CD4-positive, alpha-beta T cell treated with Interleukin-12 subunit alpha and Interleukin-12 subunit beta, for 1 hour (primary cell): ENCODE data around the gene OR4C6.

Experiments used
- DNase-seq: peaks from one replicate; pipeline ENCODE4 v3.0.0-alpha.2; 2020

The OR4C6 gene

DNA sequence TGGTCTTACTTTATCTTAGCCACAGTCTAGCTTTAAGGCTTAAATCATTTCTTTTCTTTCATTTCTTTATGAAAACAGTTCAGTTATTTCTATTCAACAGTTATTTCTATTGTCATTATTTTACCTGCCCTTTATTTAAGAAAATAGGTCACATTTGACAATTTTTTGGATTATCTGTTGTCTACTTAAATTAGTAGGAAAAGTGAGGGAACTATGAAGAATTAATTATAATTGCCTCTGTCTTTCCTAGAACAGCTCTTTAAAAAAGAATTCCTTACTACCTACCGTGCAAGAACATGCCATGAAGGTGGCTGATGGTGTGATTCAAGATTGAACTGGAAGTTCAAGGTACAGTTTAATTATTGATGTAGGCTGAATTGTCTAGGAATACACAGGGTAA lies at the start of gene OR4C6:
OR4C6 (plus strand) TSS at position 301 of the 400 bp plus-strand sequence. CDS start 2,966 bp downstream, outside the sequence.
- no peak for DNase-seq

DNA sequence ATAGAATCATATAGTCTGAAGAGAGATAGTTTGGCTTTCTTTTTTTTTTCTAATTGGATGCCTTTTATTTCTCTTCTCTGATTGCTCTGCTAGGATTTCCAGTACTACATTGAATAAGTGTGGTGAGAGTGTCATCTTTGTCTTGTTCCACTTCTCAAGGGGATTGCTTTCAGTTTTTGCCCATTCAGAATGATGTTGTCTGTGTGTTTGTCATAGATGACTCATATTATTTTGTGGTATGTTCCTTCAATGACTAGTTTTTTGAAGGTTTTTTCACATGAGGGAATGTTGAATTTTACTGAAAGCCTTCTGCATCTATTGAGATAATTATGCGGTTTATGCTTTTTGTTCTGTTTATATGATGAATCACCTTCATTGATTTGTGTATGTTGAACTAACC lies 37.5 kb upstream of the OR4C6 start:
- no peak for DNase-seq

DNA sequence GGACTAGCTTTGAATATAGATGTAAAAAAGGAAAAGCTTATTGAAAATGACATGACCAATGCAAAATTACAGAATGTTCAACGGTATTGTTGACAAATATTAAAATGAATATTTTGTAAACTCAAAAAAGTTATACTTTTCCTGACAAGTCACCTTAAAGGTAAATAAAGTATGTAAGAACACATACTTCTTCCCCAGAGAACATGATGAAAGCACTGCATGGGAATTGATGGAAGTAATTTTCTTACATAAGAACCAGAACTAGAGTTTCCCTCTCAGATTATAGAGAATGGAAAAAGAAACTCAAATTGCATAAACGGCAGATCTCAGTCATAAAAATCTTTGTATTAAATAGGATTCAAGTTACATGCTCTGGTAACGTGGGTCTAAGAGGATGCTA lies 27.2 kb upstream of the OR4C6 start, which contains the start of gene OR4P4:
OR4P4 (plus strand) TSS at position 301 of the 400 bp plus-strand sequence.
- DNase-seq = no peak

DNA sequence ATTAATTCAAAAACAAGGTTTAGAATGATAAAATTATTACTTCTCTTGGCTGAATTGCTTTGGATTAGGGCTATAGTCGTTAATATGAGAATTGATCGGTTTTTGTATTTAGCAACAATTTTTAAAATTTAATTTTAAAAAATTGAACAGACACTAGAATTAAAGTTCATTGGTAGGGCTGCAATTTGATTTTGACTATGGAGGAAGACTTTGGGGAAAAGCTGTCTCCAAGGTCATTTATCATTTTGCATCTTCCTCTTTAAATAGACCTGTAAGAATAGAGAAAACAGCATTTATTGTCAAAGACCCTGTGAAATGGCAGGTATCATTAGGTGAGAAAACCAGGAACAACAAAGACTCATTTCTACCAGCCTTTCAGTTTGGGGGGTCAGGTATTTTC lies 14.0 kb upstream of the OR4C6 start, which contains the start of gene OR4S2:
OR4S2 (plus strand) TSS at position 301 of the 400 bp plus-strand sequence. CDS start 2,577 bp downstream, outside the sequence.
- DNase-seq = no peak

DNA sequence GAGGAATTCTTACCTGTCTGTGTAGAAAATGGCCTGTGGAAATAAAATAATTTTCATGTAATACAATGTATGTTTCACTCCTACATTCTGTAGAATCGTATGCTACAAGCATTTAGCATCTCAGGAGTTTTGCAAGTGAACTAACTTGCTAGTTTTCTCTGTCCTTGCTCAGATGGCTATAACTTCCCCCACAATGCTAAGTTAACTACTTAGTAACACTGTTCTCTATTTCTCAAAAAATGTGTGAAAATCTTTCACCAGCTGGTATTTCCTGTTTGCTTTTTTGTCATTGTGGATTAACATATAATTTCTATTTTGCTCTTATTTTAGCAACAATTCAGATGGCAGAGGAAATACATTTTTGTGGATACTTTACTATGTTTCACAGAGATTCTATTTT lies 9.4 kb upstream of the OR4C6 start:
- no peak for DNase-seq

DNA sequence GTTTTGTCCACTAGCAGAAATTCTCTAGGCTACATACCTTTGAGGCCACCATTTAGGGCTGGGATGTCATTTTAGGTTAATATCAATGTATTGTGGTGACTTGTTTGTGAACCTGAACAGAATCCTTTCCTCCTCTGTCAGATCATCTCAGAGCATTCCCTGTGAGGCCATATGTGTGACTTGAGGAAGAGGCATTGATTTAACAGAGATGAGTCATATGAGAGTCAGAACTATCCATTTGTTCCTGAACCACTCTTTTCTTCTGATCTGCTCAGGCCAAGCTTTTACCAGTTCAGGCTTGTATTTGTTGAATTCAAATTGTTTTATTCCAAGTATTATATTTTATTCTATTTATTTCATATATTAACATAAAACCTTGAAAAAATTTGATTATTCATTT lies 6.9 kb upstream of the OR4C6 start:
- DNase-seq = no peak

DNA sequence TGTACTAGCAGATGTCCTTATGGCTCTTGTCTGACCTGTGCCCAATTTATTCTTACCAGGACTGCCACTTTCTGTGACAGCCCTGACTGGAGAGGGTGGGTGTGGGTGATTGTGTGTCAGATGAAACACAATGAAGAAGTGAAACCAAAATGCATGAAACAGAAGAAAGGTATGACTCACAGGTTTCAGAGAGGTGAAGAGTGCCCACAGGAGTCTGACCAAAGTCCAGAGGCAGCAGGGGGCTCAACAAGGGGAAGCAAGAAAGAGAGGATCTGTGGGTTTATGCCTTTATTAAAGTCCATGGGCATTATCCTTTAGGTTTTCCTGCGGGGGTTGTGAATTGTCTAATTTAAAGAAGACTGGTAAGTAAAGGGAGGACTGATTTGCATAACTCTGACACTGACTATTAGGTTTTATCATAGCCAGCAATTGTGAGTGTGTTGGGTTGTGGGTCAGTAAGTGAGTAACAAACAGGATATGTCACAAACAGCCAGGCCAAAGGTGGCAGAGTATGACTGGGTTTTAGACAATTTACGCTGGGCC lies 3.9 kb upstream of the OR4C6 start:
- no peak for DNase-seq

DNA sequence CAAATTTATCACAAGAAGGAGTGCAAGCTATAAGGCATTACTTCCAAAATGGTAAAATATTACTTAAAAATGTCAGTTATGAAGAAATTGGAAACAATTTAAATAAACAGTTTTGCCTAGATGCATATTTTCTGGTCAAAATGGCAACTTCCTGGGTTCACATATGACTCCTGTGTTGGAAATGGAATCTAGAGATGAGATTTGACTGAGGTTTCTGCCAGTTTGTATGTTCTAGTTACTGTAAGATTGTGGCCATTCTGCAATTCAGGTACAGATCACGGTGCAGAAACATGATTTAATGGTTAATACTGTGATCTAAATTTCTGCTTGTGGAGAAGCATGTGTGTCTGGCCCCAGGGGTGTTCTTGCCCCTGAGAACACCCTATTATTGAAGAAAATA lies 3.4 kb upstream of the OR4C6 start:
- DNase-seq = no peak

DNA sequence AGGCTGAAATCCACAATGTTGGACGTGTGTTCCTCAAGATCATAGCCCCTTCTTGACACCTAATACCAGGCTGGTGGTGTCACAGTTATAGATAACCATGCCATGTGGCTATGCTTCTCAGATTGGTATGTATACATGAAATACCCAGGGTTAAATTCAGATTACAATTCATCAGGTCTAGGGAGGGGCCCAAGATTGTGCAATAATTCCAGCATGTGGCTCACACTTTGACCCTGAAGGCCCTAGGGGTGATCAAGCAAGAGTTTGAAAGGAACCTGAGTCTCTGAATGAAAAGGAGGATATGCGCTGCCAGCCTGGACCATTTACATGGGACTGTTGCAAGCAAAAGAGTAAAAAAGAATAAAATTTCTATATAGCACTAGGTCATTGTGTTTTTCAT lies 7.4 kb downstream of the OR4C6 start:
- no peak for DNase-seq

DNA sequence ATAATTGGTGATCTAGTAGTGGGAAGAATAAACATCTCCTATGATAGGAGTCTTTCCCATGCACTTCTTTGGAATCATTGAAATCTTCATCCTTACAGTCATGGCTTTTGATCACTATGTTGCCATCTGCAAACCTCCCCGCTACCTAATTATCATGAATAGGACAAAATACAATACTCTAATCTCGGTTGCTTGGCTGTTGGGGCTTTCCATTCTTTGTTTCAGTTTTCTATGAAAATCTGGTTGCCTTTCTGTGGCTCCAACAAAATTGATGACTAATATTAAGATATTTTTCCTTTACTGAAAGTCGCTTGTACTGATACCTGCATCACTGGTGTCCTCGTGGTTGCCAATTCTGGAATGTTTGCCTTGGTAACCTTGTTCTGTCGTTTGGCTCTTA lies 11.9 kb downstream of the OR4C6 start:
- no peak for DNase-seq

DNA sequence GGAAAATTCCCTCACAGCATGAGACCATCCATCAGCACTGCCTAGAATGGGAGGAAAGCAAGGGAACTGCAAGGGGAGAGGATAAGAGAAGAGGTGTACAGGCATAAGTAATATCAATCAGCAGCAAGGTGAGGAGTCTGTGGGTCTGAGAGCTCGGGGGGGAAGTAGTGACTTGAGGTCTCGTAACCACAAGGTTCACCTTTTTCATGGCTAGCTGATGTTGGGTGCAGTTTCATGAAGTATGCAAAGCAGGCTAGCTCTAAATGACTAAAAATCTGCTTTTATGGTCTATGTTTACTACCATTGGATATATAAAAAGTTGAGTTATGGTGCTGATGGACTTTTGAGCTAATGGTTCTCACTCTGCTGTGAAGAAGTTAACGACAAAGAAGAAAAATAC lies 35.8 kb downstream of the OR4C6 start:
- no peak for DNase-seq

DNA sequence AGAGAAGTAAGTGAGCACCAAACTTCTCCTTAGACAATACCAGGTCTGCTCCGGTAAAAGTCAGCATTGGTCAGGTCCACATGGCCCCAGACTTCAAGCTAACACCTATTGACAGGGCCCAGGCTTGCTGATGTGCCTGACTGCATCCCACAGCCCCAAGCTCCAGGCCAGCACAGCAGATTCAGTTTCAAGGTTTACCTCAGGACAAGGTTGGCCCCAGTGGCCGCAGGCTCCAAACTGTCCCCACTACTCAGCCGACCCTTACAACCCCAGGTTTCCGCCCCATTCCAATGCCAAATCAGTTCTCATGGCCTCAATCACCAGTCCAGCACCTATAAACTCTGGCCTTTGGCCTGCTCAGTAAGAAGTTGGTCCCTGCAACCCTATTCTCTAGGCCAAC lies 39.4 kb downstream of the OR4C6 start:
- DNase-seq = no peak

DNA sequence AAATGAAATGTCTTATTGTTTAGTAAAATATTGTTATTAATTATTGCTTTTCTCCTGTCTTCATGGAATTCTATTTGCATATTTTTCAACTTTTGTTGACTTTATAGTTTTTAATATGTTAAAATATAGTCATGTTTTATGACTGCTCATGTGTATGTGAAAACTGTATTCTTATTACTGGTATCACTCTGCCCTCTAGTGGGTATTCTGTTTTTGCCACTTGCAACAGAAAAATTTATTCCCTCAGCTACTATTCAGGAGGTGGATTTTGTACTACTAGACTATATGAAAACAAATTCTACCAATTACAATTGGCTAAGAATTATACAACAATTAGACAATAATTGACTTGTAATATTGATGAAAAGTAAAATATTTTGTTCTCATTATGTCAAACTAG lies 45.0 kb downstream of the OR4C6 start:
- no peak for DNase-seq

DNA sequence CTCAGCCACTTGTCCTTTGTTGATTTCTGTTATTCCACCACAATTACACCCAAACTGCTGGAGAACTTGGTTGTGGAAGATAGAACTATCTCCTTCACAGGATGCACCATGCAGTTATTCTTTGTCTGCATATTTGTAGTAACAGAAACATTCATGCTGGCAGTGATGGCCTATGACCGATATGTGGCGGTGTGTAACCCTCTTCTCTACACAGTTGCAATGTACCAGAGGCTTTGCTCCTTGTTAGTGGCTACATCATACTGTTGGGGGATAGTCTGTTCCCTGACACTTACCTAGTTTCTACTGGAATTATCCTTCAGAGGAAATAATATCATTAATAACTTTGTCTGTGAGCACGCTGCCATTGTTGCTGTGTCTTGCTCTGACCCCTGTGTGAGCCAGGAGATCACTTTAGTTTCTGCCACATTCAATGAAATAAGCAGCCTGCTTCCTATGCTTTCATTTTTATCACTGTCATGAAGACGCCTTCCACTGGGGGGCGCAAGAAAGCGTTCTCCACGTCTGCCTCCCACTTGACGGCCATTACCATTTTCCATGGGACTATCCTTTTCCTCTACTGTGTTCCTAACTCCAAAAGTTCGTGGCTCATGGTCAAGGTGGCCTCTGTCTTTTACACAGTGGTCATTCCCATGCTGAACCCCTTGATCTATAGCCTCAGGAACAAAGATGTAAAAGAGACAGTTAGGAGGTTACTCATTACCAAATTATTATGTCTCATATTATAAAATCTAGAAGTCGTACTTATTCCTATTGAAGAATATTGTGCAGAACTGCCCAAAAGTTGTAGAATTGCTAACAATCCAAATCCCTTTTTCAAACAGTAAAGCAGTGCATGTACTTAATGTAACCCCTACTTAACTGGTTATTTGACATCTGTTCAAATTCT lies 53.2 kb downstream of the OR4C6 start:
- DNase-seq = no peak
